Uterus (tissue), 4 donors: ENCODE data around the gene ALOXE3. TPM values are rescaled to one million over a fixed set of nuclear protein-coding genes. Genes with fewer than 3 reads are reported as not detected.
A peak's percentile ranks its signal among the peaks of the same experiment; 100 is the strongest.

ENCODE experiments used
- DNase-seq, 2 donors: peaks; one replicate each; pipeline ENCODE4 v3.0.0-alpha.2; 2019 to 2020
- H3K27ac ChIP-seq, 2 donors: fragments of 200-600 bp; sonication (generic); 1 replicate in 1 of 2; 2 replicates in 1 of 2; pipeline ENCODE4 v1.5.1; 2016 to 2018
- H3K27me3 ChIP-seq, 2 donors: fragments of 200-600 bp; sonication (generic); one replicate each; pipeline ENCODE4 v1.5.1; 2018 to 2019; ENCODE audit warnings: control low read depth in 1 of 2
- H3K36me3 ChIP-seq, 2 donors: fragments of 200-600 bp; sonication (generic); one replicate each; pipeline ENCODE4 v1.5.1; 2019; ENCODE audit warnings: control low read depth in 1 of 2
- H3K4me1 ChIP-seq, 2 donors: fragments of 200-600 bp; sonication (generic); one replicate each; pipeline ENCODE4 v1.5.1; 2018 to 2019; ENCODE audit warnings: control low read depth in 1 of 2
- H3K4me3 ChIP-seq, 2 donors: fragments of 200-600 bp; sonication (generic); 1 replicate in 1 of 2; 2 replicates in 1 of 2; pipeline ENCODE4 v1.5.1; 2018 to 2019; ENCODE audit warnings: mild to moderate bottlenecking in 1 of 2
- H3K9me3 ChIP-seq, 2 donors: fragments of 200-600 bp; sonication (generic); one replicate each; pipeline ENCODE4 v1.5.1; 2019; ENCODE audit warnings: control low read depth in 1 of 2
- POLR2A ChIP-seq, 2 donors: fragments of 450-650 bp; IDR thresholded peaks; one replicate each; pipeline ENCODE4 v1.6.1; 2016; ENCODE audit warnings: antibody characterized with exemption in 2 of 2, mild to moderate bottlenecking in 1 of 2, moderate library complexity in 1 of 2
- intact Hi-C: fragments of 100-400 bp; cut with DNase I; formaldehyde crosslinking; loops from one replicate; pipeline ENCODE4 v1.15.1; 2023; ENCODE audit warnings: low total_unique reads
- total RNA-seq, 4 donors: library from RNA; depleted of rRNA in 3 of 4; stranded (reverse); fragments of >200 nt in 3 of 4; gene quantifications; one replicate each; pipeline versions ENCODE4 v1.1.0 to v1.2.4, GENCODE V29; 2014 to 2023
- TF ChIP-seq, protein P1 (sequence below), 4 experiments: fragments of 200-600 bp in 2 of 4; fragments of 450-650 bp in 2 of 4; sonication (generic) in 2 of 4; IDR thresholded peaks; one replicate each; pipeline ENCODE4 v1.5.1; 2016 to 2019; ENCODE audit warnings: antibody characterized with exemption in 4 of 4, mild to moderate bottlenecking in 2 of 4, moderate library complexity in 1 of 4
- donor health status: DM: yes; HTN: yes; CAD: no.

ALOXE3 gene
- total RNA-seq, 4 donors from 2014 or later, result 0.26 TPM; not detected in 3

- Histone ChIP-seq H3K4me3 (no peak overlapping the region), H3K36me3 (no peaks in the 10 kb centered on the region), H3K4me1 (peaks cover 0 to 5% of the 10 kb centered on the region in 2 donors), H3K27ac (peak overlapping the region in 1 of 2 donors; percentile 80), H3K9me3 (no peaks in the 10 kb centered on the region), H3K27me3 (no peaks in the 10 kb centered on the region)
- intact Hi-C loops, result no loop called here
- TF ChIP-seq POLR2A (IDR thresholded peaks at IDR 0.05), result no peak
- TF ChIP-seq, protein P1, sequence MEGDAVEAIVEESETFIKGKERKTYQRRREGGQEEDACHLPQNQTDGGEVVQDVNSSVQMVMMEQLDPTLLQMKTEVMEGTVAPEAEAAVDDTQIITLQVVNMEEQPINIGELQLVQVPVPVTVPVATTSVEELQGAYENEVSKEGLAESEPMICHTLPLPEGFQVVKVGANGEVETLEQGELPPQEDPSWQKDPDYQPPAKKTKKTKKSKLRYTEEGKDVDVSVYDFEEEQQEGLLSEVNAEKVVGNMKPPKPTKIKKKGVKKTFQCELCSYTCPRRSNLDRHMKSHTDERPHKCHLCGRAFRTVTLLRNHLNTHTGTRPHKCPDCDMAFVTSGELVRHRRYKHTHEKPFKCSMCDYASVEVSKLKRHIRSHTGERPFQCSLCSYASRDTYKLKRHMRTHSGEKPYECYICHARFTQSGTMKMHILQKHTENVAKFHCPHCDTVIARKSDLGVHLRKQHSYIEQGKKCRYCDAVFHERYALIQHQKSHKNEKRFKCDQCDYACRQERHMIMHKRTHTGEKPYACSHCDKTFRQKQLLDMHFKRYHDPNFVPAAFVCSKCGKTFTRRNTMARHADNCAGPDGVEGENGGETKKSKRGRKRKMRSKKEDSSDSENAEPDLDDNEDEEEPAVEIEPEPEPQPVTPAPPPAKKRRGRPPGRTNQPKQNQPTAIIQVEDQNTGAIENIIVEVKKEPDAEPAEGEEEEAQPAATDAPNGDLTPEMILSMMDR (IDR thresholded peaks at IDR 0.05), result no peak
- no peak for DNase-seq
Measured at GRCh38 chr17:8141045-8141444, 22.7 kb upstream of the ALOXE3 start.

GRCh38 chr17:8140065-8141029 lies 22.0 kb upstream of the ALOXE3 start:
- no peaks in the 10 kb centered on the region for H3K36me3 ChIP-seq
- H3K4me3 ChIP-seq, result no peak overlapping the region
- peak overlapping the region; percentile 80 to 96 for H3K27ac ChIP-seq
- intact Hi-C loops, result no loop called here
- H3K4me1 ChIP-seq, result peaks cover 0 to 5% of the 10 kb centered on the region in 2 donors
- H3K27me3 ChIP-seq, result no peaks in the 10 kb centered on the region
- DNase-seq, result peak in 1 of 2 donors; percentile 45
- TF ChIP-seq, protein P1 (IDR thresholded peaks at IDR 0.05), result no peak
- TF ChIP-seq POLR2A (IDR thresholded peaks at IDR 0.05), result no peak
- no peaks in the 10 kb centered on the region for H3K9me3 ChIP-seq

DNA sequence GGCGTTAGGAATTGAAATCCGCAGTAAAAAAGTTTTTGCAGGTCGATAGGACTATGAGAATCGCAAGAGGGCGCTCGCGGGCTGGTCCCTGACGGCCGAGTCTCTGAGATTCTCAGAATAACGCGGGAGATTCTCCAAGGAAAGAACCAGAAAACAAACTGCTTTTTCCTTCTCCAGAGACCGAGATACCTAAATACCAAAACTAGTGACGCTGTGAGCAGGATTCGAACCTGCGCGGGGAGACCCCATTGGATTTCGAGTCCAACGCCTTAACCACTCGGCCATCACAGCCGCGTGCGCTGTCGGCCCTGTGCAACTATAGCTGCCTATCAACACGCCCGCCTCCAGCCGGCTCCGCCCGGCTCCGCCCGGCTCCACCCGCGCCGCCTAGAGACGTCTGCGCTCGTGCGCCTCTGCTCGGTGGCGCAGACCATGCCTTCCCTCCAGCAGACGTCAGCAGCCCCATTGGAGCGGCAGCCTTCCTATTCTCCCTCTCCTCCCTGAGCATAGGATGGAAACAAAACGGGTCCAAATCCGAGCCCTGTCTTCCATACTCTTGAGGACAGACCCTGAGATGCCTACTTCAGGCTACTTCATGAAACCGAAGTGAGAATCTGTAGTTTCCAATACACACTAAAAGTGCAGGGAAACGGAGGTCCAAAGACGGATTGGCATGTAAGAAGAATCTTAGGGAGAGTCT lies 20.5 kb upstream of the ALOXE3 start:
- peak; percentile 96 to 98 for DNase-seq
- Histone ChIP-seq H3K27ac (peak overlapping the region; percentile 80 to 96), H3K4me1 (peaks cover 0 to 5% of the 10 kb centered on the region in 2 donors), H3K9me3 (no peaks in the 10 kb centered on the region), H3K27me3 (no peaks in the 10 kb centered on the region), H3K4me3 (peak overlapping the region; percentile 8 to 13), H3K36me3 (no peaks in the 10 kb centered on the region)
- intact Hi-C loops, result no loop called here
- TF ChIP-seq, protein P1 (IDR thresholded peaks at IDR 0.05), result peak; percentile 85 to 89 (median 86)
- peak; percentile 69 to 75 for TF ChIP-seq POLR2A (IDR thresholded peaks at IDR 0.05)

GRCh38 chr17:8138374-8138671 lies 20.0 kb upstream of the ALOXE3 start:
- H3K36me3 ChIP-seq, result no peaks in the 10 kb centered on the region
- H3K4me1 ChIP-seq, result peaks cover 0 to 5% of the 10 kb centered on the region in 2 donors
- no peaks in the 10 kb centered on the region for H3K9me3 ChIP-seq
- H3K4me3 ChIP-seq, result peak overlapping the region in 1 of 2 donors; percentile 8
- H3K27ac ChIP-seq, result peak overlapping the region; percentile 80 to 96
- H3K27me3 ChIP-seq, result no peaks in the 10 kb centered on the region
- TF ChIP-seq POLR2A (IDR thresholded peaks at IDR 0.05), result no peak
- TF ChIP-seq, protein P1 (IDR thresholded peaks at IDR 0.05), result no peak
- intact Hi-C loops, result no loop called here
- DNase-seq, result no peak
